HTR-8/SVneo (cell line): ENCODE results near the gene RUNDC3A.
A peak's percentile ranks its signal among the peaks of the same experiment; 100 is the strongest.

Source experiments
- DNase-seq: peaks from one replicate; pipeline ENCODE4 v3.0.0; 2011; ENCODE audit warnings: low spot score, mixed read lengths; ENCODE audit not compliant: insufficient read length
- FAIRE-seq: peaks from 2 replicates; lab custom pipeline; 2011; peaks lifted over from hg19 to GRCh38; lab: Jason Lieb, UNC

RUNDC3A gene

GRCh38 chr17:44308320-44308818 is at the start of gene RUNDC3A:
Gene RUNDC3A (plus strand): TSS chr17:44308601. CDS start chr17:44308833, 232 bp downstream.
- DNase-seq (peak; percentile 98), FAIRE-seq (peak; percentile 94)

GRCh38 chr17:44258811-44259351 is 49.5 kb upstream of the RUNDC3A start:
- FAIRE-seq (peak; percentile 26), DNase-seq (no peak)

GRCh38 chr17:44260296-44260695 is 48.1 kb upstream of the RUNDC3A start:
- FAIRE-seq (no peak), DNase-seq (no peak)

GRCh38 chr17:44262654-44263225 is 45.7 kb upstream of the RUNDC3A start:
- DNase-seq (no peak), FAIRE-seq (no peak)

- no peak for FAIRE-seq
- no peak for DNase-seq
Observed at GRCh38 chr17:44263345-44263902, 45.0 kb upstream of the RUNDC3A start.

- no peak for DNase-seq
- peak; percentile 48 for FAIRE-seq
Observed at GRCh38 chr17:44266402-44267164, 41.8 kb upstream of the RUNDC3A start.

- no peak for FAIRE-seq
Observed at GRCh38 chr17:44267165-44267455, 41.3 kb upstream of the RUNDC3A start.

GRCh38 chr17:44267818-44268490 is 40.4 kb upstream of the RUNDC3A start, which contains the start of gene SLC4A1:
Gene SLC4A1 (minus strand): TSS chr17:44268135. CDS start chr17:44262866, 5,269 bp downstream.
- FAIRE-seq, result no peak
- no peak for DNase-seq

More at GRCh38 chr17:44267165-44267455, 41.3 kb upstream of the RUNDC3A start:
- no peak for DNase-seq

- DNase-seq (no peak), FAIRE-seq (no peak)
Observed at GRCh38 chr17:44268709-44269534, 39.5 kb upstream of the RUNDC3A start.

- DNase-seq (no peak), FAIRE-seq (peak; percentile 72)
Observed at GRCh38 chr17:44269535-44270240, 38.7 kb upstream of the RUNDC3A start.

- FAIRE-seq, result peak; percentile 73
Observed at GRCh38 chr17:44272321-44272951, 36.0 kb upstream of the RUNDC3A start.

GRCh38 chr17:44272954-44273353 is 35.4 kb upstream of the RUNDC3A start:
- FAIRE-seq (no peak), DNase-seq (no peak)

More at GRCh38 chr17:44272321-44272951, 36.0 kb upstream of the RUNDC3A start:
- DNase-seq, result no peak

GRCh38 chr17:44273607-44274006 is 34.8 kb upstream of the RUNDC3A start:
- DNase-seq (no peak), FAIRE-seq (no peak)

- DNase-seq (no peak), FAIRE-seq (no peak)
Observed at GRCh38 chr17:44277976-44278375, 30.4 kb upstream of the RUNDC3A start.

- DNase-seq (no peak), FAIRE-seq (no peak)
Observed at GRCh38 chr17:44279346-44279665, 29.1 kb upstream of the RUNDC3A start.

- DNase-seq (peak; percentile 75), FAIRE-seq (peak; percentile 51)
Observed at GRCh38 chr17:44279666-44280391, 28.6 kb upstream of the RUNDC3A start.

GRCh38 chr17:44280392-44280937 is 27.9 kb upstream of the RUNDC3A start:
- FAIRE-seq (no peak), DNase-seq (no peak)

GRCh38 chr17:44281570-44281969 is 26.8 kb upstream of the RUNDC3A start:
- DNase-seq, result no peak
- FAIRE-seq, result no peak
